Esophagus muscularis mucosa (tissue), 3 donors: ENCODE results near the gene LRMDA.

Source experiments
- CTCF ChIP-seq, 3 experiments: fragments of 200-600 bp in 2 of 3; fragments of 450-650 bp in 1 of 3; sonication (generic) in 2 of 3; IDR thresholded peaks; one replicate each; pipeline ENCODE4 v1.5.1; 2017 to 2019; ENCODE audit warnings: antibody characterized with exemption in 3 of 3, mild to moderate bottlenecking in 2 of 3, moderate library complexity in 1 of 3
- POLR2AphosphoS5 ChIP-seq, 2 donors: sonication (generic); formaldehyde crosslinking; IDR thresholded peaks; one replicate each; pipeline ENCODE4 v1.6.1; 2017; ENCODE audit warnings: antibody characterized with exemption in 2 of 2

- no peak for TF ChIP-seq POLR2AphosphoS5 (IDR thresholded peaks at IDR 0.05)
- TF ChIP-seq CTCF (IDR thresholded peaks at IDR 0.05): no peak
These were observed 512.6 kb downstream of the LRMDA start for GRCh38 chr10:75944061-75944460.
